ENCODE results near the gene GXYLT2.

GXYLT2 gene

DNA sequence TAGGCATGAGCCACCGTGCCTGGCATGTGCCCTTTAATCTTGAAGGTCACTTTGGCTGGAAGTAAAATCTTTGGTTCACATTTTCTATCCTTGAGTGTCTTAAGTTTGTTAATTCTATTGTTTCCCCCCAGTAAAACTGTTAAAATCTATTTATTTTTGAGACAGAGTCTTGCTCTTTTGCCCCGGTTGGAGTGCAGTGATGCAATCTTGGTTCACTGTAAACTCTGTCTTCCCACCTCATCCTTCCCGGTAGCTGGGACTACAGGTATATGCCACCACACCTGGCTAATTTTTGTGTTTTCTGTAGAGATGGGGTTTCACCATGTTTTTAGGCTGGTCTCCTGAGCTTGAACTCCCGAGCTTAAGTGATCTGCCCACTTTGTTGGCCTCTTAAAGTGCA, 116.5 kb downstream of the GXYLT2 start:
- H4K20me1 ChIP-seq (ENCODE audit: insufficient read depth, low read length) = peaks cover 41% of the 10 kb centered on the region
- no peak for DNase-seq
- peaks cover 11% of the 10 kb centered on the region; the same call in 1 of the 2 replicates for H3K4me1 ChIP-seq (ENCODE audit: low read length)

DNA sequence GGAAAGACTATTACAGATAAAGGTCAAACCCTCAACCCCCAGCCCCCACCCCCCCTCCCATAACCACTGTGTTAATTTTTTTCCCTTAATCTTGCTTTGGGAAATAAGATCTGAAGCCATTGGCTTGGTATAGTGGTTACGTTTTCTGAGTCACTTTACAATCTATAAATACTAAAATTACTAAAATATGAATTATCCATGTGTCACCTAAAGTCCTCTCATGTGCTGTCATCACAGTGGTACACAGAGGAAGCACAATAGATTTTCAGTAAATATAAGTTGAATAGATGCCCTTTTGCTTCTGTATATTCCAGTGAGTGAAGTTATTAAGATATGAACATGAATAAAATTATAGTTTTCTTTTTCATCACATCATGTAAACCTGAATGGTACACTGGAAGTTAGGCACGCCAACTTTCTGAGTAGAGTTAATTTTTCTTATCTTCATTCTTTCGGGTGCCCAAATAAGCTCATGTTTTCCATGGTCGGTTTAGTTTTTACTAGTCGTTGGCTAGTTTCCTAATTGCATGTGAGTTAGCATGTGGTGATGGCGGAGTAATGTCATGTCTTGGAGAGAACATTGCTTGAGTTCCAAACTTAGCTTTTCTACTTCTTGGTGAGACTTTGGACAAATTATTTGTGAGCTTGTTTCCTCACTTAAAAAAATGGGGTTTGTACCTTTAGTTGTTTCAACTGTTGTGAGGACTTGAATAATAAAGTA, 120.3 kb downstream of the GXYLT2 start:
- Histone ChIP-seq H3K9ac (ENCODE audit: low read length) (no peak overlapping the region), H3K4me2 (ENCODE audit: low read depth, low read length) (no peak overlapping the region), H3K36me3 (replicated peaks; ENCODE audit: insufficient read depth, low read length) (peaks cover 6% of the 10 kb centered on the region; the same call in 1 of the 2 replicates)

More for the DNA sequence above, 116.5 kb downstream of the GXYLT2 start:
- Histone ChIP-seq H3K4me2 (ENCODE audit: low read depth, low read length) (no peak overlapping the region), H3K9me3 (replicated peaks; ENCODE audit: insufficient read depth, low read length) (no peaks in the 10 kb centered on the region), H3K4me3 (ENCODE audit: low read length) (no peak overlapping the region), H3K27ac (ENCODE audit: low read length) (no peak overlapping the region), H3K27me3 (replicated peaks; ENCODE audit: insufficient read depth, low read length) (no peaks in the 10 kb centered on the region), H3K9ac (ENCODE audit: low read length) (no peak overlapping the region), H3K79me2 (ENCODE audit: low read length) (peaks cover 98% of the 10 kb centered on the region), H3F3A (ENCODE audit: insufficient read depth, low read length) (no peaks in the 10 kb centered on the region; the same call in 1 of the 2 replicates), H3K36me3 (replicated peaks; ENCODE audit: insufficient read depth, low read length) (peaks cover 6% of the 10 kb centered on the region; the same call in 1 of the 2 replicates), H3K9me2 (replicated peaks; ENCODE audit: insufficient read depth, low read length) (no peaks in the 10 kb centered on the region), H2AFZ (ENCODE audit: low read length) (no peak overlapping the region)
- no peak for TF ChIP-seq EZH2phosphoT487 (IDR thresholded peaks at IDR 0.05; ENCODE audit: low read length)
- TF ChIP-seq EZH2 (optimal IDR thresholded peaks at IDR 0.05; ENCODE audit: low read depth, low read length) = no peak
- TF ChIP-seq, protein P1, sequence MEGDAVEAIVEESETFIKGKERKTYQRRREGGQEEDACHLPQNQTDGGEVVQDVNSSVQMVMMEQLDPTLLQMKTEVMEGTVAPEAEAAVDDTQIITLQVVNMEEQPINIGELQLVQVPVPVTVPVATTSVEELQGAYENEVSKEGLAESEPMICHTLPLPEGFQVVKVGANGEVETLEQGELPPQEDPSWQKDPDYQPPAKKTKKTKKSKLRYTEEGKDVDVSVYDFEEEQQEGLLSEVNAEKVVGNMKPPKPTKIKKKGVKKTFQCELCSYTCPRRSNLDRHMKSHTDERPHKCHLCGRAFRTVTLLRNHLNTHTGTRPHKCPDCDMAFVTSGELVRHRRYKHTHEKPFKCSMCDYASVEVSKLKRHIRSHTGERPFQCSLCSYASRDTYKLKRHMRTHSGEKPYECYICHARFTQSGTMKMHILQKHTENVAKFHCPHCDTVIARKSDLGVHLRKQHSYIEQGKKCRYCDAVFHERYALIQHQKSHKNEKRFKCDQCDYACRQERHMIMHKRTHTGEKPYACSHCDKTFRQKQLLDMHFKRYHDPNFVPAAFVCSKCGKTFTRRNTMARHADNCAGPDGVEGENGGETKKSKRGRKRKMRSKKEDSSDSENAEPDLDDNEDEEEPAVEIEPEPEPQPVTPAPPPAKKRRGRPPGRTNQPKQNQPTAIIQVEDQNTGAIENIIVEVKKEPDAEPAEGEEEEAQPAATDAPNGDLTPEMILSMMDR (IDR thresholded peaks at IDR 0.05; ENCODE audit: low read length) = no peak

DNA sequence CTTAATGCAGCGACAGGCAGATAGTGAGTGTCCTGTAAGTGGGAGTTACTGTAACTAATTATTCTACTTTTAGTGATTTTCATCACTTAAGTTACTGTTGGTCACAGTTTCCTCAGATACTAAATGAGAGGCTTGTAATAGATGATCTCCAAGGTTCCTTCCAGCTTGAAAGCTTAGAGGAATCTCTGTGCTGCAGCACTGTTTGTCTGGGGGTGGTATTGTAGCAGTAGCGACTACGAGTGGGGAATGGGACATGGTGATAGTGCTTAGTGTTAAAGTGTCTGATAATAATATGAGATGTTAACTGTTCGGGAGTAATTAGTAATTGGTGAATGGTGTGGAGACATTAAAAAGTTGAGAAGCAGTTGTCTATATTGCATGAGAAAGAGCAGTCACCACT, 121.2 kb downstream of the GXYLT2 start:
- no peak overlapping the region for H3K4me3 ChIP-seq (ENCODE audit: low read length)
- H3F3A ChIP-seq (ENCODE audit: insufficient read depth, low read length) = no peaks in the 10 kb centered on the region
- no peak overlapping the region for H3K27ac ChIP-seq (ENCODE audit: low read length)
- peaks cover 100% of the 10 kb centered on the region for H3K79me2 ChIP-seq (ENCODE audit: low read length)
- H3K36me3 ChIP-seq (replicated peaks; ENCODE audit: insufficient read depth, low read length) = peaks cover 4% of the 10 kb centered on the region; the same call in 1 of the 2 replicates
- no peaks in the 10 kb centered on the region for H3K4me1 ChIP-seq (ENCODE audit: low read length)
- TF ChIP-seq, protein P1 (IDR thresholded peaks at IDR 0.05; ENCODE audit: low read length) = no peak
- no peak for TF ChIP-seq EZH2phosphoT487 (IDR thresholded peaks at IDR 0.05; ENCODE audit: low read length)
- TF ChIP-seq EZH2 (optimal IDR thresholded peaks at IDR 0.05; ENCODE audit: low read depth, low read length) = no peak
- no peaks in the 10 kb centered on the region for H3K9me2 ChIP-seq (replicated peaks; ENCODE audit: insufficient read depth, low read length)
- no peak for DNase-seq
- no peak overlapping the region for H3K9ac ChIP-seq (ENCODE audit: low read length)
- no peak overlapping the region for H3K4me2 ChIP-seq (ENCODE audit: low read depth, low read length)
- no peaks in the 10 kb centered on the region for H3K9me3 ChIP-seq (replicated peaks; ENCODE audit: insufficient read depth, low read length)
- H3K27me3 ChIP-seq (replicated peaks; ENCODE audit: insufficient read depth, low read length) = no peaks in the 10 kb centered on the region
- peaks cover 49% of the 10 kb centered on the region for H4K20me1 ChIP-seq (ENCODE audit: insufficient read depth, low read length)
- H2AFZ ChIP-seq (ENCODE audit: low read length) = no peak overlapping the region

More for the DNA sequence above, 120.3 kb downstream of the GXYLT2 start:
- DNase-seq = no peak
- Histone ChIP-seq H3K27me3 (replicated peaks; ENCODE audit: insufficient read depth, low read length) (no peaks in the 10 kb centered on the region), H4K20me1 (ENCODE audit: insufficient read depth, low read length) (peaks cover 53% of the 10 kb centered on the region), H2AFZ (ENCODE audit: low read length) (no peak overlapping the region), H3K79me2 (ENCODE audit: low read length) (peaks cover 100% of the 10 kb centered on the region), H3K4me3 (ENCODE audit: low read length) (no peak overlapping the region), H3K4me1 (ENCODE audit: low read length) (no peaks in the 10 kb centered on the region), H3F3A (ENCODE audit: insufficient read depth, low read length) (no peaks in the 10 kb centered on the region), H3K9me2 (replicated peaks; ENCODE audit: insufficient read depth, low read length) (no peaks in the 10 kb centered on the region), H3K9me3 (replicated peaks; ENCODE audit: insufficient read depth, low read length) (no peaks in the 10 kb centered on the region), H3K27ac (ENCODE audit: low read length) (no peak overlapping the region)
- TF ChIP-seq, protein P1 (IDR thresholded peaks at IDR 0.05; ENCODE audit: low read length) = no peak
- TF ChIP-seq EZH2 (optimal IDR thresholded peaks at IDR 0.05; ENCODE audit: low read depth, low read length) (no peak), EZH2phosphoT487 (IDR thresholded peaks at IDR 0.05; ENCODE audit: low read length) (no peak)
